GM12864 (cell line): Measurements from ENCODE around the gene MCU.

Experiments used
- DNase-seq: peaks from one replicate; pipeline ENCODE4 v3.0.0-alpha.2; 2011; ENCODE audit warnings: low read depth
- H3K4me3 ChIP-seq: 2 replicates; pipeline ENCODE4 v1.5.1; 2011; ENCODE audit warnings: mild to moderate bottlenecking, low read depth, low read length, control low read depth
- CTCF ChIP-seq: IDR thresholded peaks from 2 replicates; pipeline ENCODE4 v1.5.1; 2011; ENCODE audit warnings: low read depth, mild to moderate bottlenecking, moderate library complexity, low read length, control low read depth, inconsistent platforms; ENCODE audit errors: missing control alignments

The MCU gene

GRCh38 chr10:72875250-72876055 is 183.5 kb downstream of the MCU start:
- TF ChIP-seq CTCF = peak; percentile 22
- peak; percentile 3 for DNase-seq

GRCh38 chr10:72879245-72879644 is 187.3 kb downstream of the MCU start:
- DNase-seq = no peak
- no peak overlapping the region for H3K4me3 ChIP-seq
- no peak for TF ChIP-seq CTCF

More at GRCh38 chr10:72875250-72876055, 183.5 kb downstream of the MCU start:
- H3K4me3 ChIP-seq = no peak overlapping the region

GRCh38 chr10:72881291-72881690 is 189.3 kb downstream of the MCU start:
- TF ChIP-seq CTCF = no peak
- H3K4me3 ChIP-seq = no peak overlapping the region
- no peak for DNase-seq

GRCh38 chr10:72883861-72884260 is 191.9 kb downstream of the MCU start:
- DNase-seq = no peak
- no peak overlapping the region for H3K4me3 ChIP-seq
- no peak for TF ChIP-seq CTCF

- no peak overlapping the region for H3K4me3 ChIP-seq
- no peak for TF ChIP-seq CTCF
- no peak for DNase-seq
These were observed 194.0 kb downstream of the MCU start for GRCh38 chr10:72885953-72886352.

GRCh38 chr10:72886621-72887020 is 194.7 kb downstream of the MCU start:
- no peak overlapping the region for H3K4me3 ChIP-seq
- DNase-seq = no peak
- TF ChIP-seq CTCF = no peak

- no peak for TF ChIP-seq CTCF
- no peak for DNase-seq
- no peak overlapping the region for H3K4me3 ChIP-seq
These were observed 195.1 kb downstream of the MCU start for GRCh38 chr10:72887043-72887442.
